Heart right ventricle (tissue), 16 donors: ENCODE measurements around the gene CMTM5. TPM values are rescaled to one million over a fixed set of nuclear protein-coding genes. Genes with fewer than 3 reads are reported as not detected.

Source experiments
- ATAC-seq, 8 donors: fragments of 200-7000 bp; cut with Tn5 transposase; one replicate each; pipeline ENCODE4 v1.9.1; 2020; ENCODE audit warnings: mild to moderate bottlenecking in 8 of 8, moderate library complexity in 8 of 8, moderate number of reproducible peaks in 1 of 8
- DNase-seq, 2 donors: peaks; one replicate each; pipeline ENCODE4 v3.0.0-alpha.2; 2020
- H3K27ac ChIP-seq, 10 donors: fragments of 200-600 bp; sonication (generic) in 2 of 10; one replicate each; pipeline versions ENCODE4 v1.5.0 to v1.8.0; 2020 to 2022; ENCODE audit warnings: mild to moderate bottlenecking in 3 of 10
- H3K27me3 ChIP-seq, 7 donors: fragments of 200-600 bp; one replicate each; pipeline ENCODE4 v1.8.0; 2021 to 2022; ENCODE audit warnings: mild to moderate bottlenecking in 2 of 7
- H3K36me3 ChIP-seq, 9 donors: fragments of 200-600 bp; sonication (generic) in 1 of 9; one replicate each; pipeline versions ENCODE4 v1.5.0 to v1.8.0; 2020 to 2022; ENCODE audit warnings: mild to moderate bottlenecking in 2 of 9
- H3K4me1 ChIP-seq, 9 donors: fragments of 200-600 bp; sonication (generic) in 1 of 9; one replicate each; pipeline versions ENCODE4 v1.5.0 to v1.8.0; 2020 to 2022; ENCODE audit warnings: mild to moderate bottlenecking in 4 of 9
- H3K4me3 ChIP-seq, 10 donors: fragments of 200-600 bp; sonication (generic) in 2 of 10; one replicate each; pipeline versions ENCODE4 v1.5.0 to v1.8.0; 2020 to 2022; ENCODE audit warnings: mild to moderate bottlenecking in 7 of 10, moderate library complexity in 2 of 10
- H3K9me3 ChIP-seq, 11 donors: fragments of 200-600 bp in 10 of 11; sonication (generic) in 2 of 11; one replicate each; pipeline versions ENCODE4 v1.5.0 to v1.8.0; 2013 to 2022; ENCODE audit warnings: mild to moderate bottlenecking in 2 of 11, control low read depth in 1 of 11, moderate library complexity in 1 of 11
- CTCF ChIP-seq, 9 donors: fragments of 200-600 bp; sonication (generic) in 2 of 9; IDR thresholded peaks; one replicate each; pipeline versions ENCODE4 v1.5.0 to v1.8.0; 2021 to 2022; ENCODE audit warnings: antibody characterized with exemption in 9 of 9, mild to moderate bottlenecking in 5 of 9, moderate library complexity in 1 of 9
- WGBS, 2 donors: extraction: QIAGEN DNeasy Blood & Tissue Kit; methylation state at CpG; one replicate each; pipeline ENCODE4 v1.1.7; 2013; ENCODE audit warnings: inconsistent platforms in 1 of 2; 5-methylcytosine and 5-hydroxymethylcytosine counted together
- intact Hi-C, 10 donors: fragments of 100-400 bp; cut with DNase I; formaldehyde crosslinking; loops; one replicate each; pipeline versions ENCODE4 v1.11.1 to v1.14.2; 2022
- polyA plus RNA-seq, 2 donors: library from polyadenylated mRNA; stranded (reverse); fragments of 200-250 nt; gene quantifications; one replicate each; pipeline ENCODE4 v1.2.3, GENCODE V29; 2013
- total RNA-seq, 10 donors: library from RNA; stranded (reverse); fragmentation: NEBNext Ultra II Directional in 3 of 10; extraction: Animal tissue kit (Norgen Biotek cat#: 25700) in 3 of 10; gene quantifications; one replicate each; pipeline versions ENCODE4 v1.2.1 to v1.2.4, GENCODE V29; 2021 to 2023
- donor health status: Arrhythmogenic right ventricular cardiomyopathy.
- donor health status: ischemic (EF 13 %, LVEDD 7.1; RV severe dilation, severe dysfunction).
- donor health status: healthy with polysubstance abuse.
- donor health status: DM: no; HTN: yes; CAD: no.
- donor health status: DM: no; HTN: no; CAD: no.
- donor health status: ischemic (EF 25% LVEDD 6.9; RV normal size, moderate dysfunction).
- donor health status: ischemic (EF 25% LVEDD 5.7; RV mildly dilated, moderate dysfunction).
- donor health status: healthy.
- donor health status: DM: yes; HTN: yes; CAD: no.
- donor health status: Ischemic cardiomyopathy.
- donor health status: ischemic (EF 35%, LVEDD 5.7; RV mildly dilated, moderate dysfunction).
- donor health status: nonischemic (EF 11% LVEDD 7.7; RV severe dilation, severe dysfunction).
- donor health status: DM: yes; HTN: yes; CAD: no.
- donor health status: PGD.
- donor health status: ischemic (EF 29% LVEDD 5.4; RV normal size, mild dysfunction).
- donor health status: nonischemic (EF 23%, LVEDD 6.1; RV moderate dilation, normal function).

CMTM5 gene
- total and polyA plus RNA-seq, 12 donors, result 0.32 to 5.3 (median 0.53) TPM; not detected in 7

- Histone ChIP-seq H3K27me3 (peaks cover 0 to 19% (median 2%) of the 10 kb centered on the region in 7 donors), H3K4me1 (peaks cover 0 to 22% (median 6%) of the 10 kb centered on the region in 9 donors), H3K9me3 (no peaks in the 10 kb centered on the region), H3K36me3 (peaks cover 0 to 20% (median 0%) of the 10 kb centered on the region in 9 donors), H3K4me3 (no peak overlapping the region), H3K27ac (no peak overlapping the region)
- intact Hi-C loops, result no loop called here
- DNase-seq (no peak), ATAC-seq (peak in 1 of 8 donors; percentile 6)
- WGBS, 2 donors, result 81 to 84% methylated on average over 11 of the region's 11 CpGs
- no peak for TF ChIP-seq CTCF (IDR thresholded peaks at IDR 0.05)
These were observed 17.6 kb upstream of the CMTM5 start for GRCh38 chr14:23359167-23359626.

GRCh38 chr14:23359722-23360447 lies 17.0 kb upstream of the CMTM5 start:
- Histone ChIP-seq H3K4me1 (peaks cover 0 to 22% (median 6%) of the 10 kb centered on the region in 9 donors), H3K27ac (no peak overlapping the region), H3K36me3 (peaks cover 0 to 20% (median 0%) of the 10 kb centered on the region in 9 donors), H3K9me3 (no peaks in the 10 kb centered on the region), H3K27me3 (peaks cover 0 to 21% (median 9%) of the 10 kb centered on the region in 7 donors), H3K4me3 (no peak overlapping the region)
- WGBS, 2 donors, result 88 to 92% methylated on average over 21 to 22 of the region's 22 CpGs
- DNase-seq (no peak), ATAC-seq (peak in 1 of 8 donors; percentile 22)
- intact Hi-C loops, result no loop called here
- no peak for TF ChIP-seq CTCF (IDR thresholded peaks at IDR 0.05)

GRCh38 chr14:23360496-23360895 lies 16.4 kb upstream of the CMTM5 start:
- no peak for DNase-seq
- intact Hi-C loops, result no loop called here
- WGBS, 2 donors, result 70% methylated on average over 11 of the region's 11 CpGs

GRCh38 chr14:23361320-23361719 lies 15.5 kb upstream of the CMTM5 start:
- peak overlapping the region in 1 of 10 donors; percentile 7 for H3K27ac ChIP-seq
- ATAC-seq, result no peak
- no peak overlapping the region for H3K4me3 ChIP-seq
- TF ChIP-seq CTCF (IDR thresholded peaks at IDR 0.05), result no peak
- DNase-seq, result no peak
- no peaks in the 10 kb centered on the region for H3K9me3 ChIP-seq
- H3K27me3 ChIP-seq, result peaks cover 0 to 33% (median 18%) of the 10 kb centered on the region in 7 donors
- intact Hi-C loops, result no loop called here
- peaks cover 0 to 22% (median 6%) of the 10 kb centered on the region in 9 donors for H3K4me1 ChIP-seq
- peaks cover 0 to 20% (median 0%) of the 10 kb centered on the region in 9 donors for H3K36me3 ChIP-seq

More at GRCh38 chr14:23360496-23360895, 16.4 kb upstream of the CMTM5 start:
- H3K4me3 ChIP-seq, result no peak overlapping the region
- peaks cover 0 to 20% (median 0%) of the 10 kb centered on the region in 9 donors for H3K36me3 ChIP-seq
- no peak overlapping the region for H3K27ac ChIP-seq
- TF ChIP-seq CTCF (IDR thresholded peaks at IDR 0.05), result peak in 3 of 9 donors; percentile 13 to 32 (median 17)
- H3K9me3 ChIP-seq, result no peaks in the 10 kb centered on the region
- ATAC-seq, result peak in 2 of 8 donors; percentile 15 to 17
- H3K4me1 ChIP-seq, result peaks cover 0 to 22% (median 6%) of the 10 kb centered on the region in 9 donors
- peaks cover 0 to 25% (median 11%) of the 10 kb centered on the region in 7 donors for H3K27me3 ChIP-seq
